ENCODE data around the gene ATAD5.
"Not testable (repeated sequence)": the region's sequence is repeated elsewhere in the genome, so short reads cannot be mapped to it uniquely, and the experiment has no call there.

DNA sequence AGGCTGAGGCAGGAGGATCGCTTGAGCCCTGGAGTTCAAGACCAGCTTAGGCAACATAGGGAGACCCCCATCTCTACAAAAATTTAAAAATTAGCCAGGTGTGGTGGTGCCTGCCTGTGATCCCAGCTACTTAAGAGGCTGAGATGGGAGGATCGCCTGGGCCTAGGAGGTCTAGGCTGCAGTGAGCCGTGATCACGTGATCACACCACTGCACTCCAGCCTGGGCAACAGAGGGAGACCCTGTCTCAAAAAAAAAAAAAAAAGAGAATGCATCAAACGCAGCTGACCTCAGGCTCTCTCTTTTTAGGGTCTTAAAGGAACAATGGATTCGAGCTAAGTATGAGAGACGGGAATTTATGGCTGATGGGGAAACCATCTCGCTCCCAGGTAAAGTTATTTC, 99.8 kb downstream of the ATAD5 start:
- not testable (repeated sequence) for TF ChIP-seq POLR2A (IDR thresholded peaks at IDR 0.05)
- TF ChIP-seq, protein P1, sequence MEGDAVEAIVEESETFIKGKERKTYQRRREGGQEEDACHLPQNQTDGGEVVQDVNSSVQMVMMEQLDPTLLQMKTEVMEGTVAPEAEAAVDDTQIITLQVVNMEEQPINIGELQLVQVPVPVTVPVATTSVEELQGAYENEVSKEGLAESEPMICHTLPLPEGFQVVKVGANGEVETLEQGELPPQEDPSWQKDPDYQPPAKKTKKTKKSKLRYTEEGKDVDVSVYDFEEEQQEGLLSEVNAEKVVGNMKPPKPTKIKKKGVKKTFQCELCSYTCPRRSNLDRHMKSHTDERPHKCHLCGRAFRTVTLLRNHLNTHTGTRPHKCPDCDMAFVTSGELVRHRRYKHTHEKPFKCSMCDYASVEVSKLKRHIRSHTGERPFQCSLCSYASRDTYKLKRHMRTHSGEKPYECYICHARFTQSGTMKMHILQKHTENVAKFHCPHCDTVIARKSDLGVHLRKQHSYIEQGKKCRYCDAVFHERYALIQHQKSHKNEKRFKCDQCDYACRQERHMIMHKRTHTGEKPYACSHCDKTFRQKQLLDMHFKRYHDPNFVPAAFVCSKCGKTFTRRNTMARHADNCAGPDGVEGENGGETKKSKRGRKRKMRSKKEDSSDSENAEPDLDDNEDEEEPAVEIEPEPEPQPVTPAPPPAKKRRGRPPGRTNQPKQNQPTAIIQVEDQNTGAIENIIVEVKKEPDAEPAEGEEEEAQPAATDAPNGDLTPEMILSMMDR (IDR thresholded peaks at IDR 0.05 in 4 of 5, conservative IDR thresholded peaks at IDR 0.05 in 1 of 5) = not testable (repeated sequence)

Measured in gastrocnemius medialis (tissue), 4 donors.